ENCODE data around the gene CASQ1.

Gene CASQ1

GRCh38 chr1:160232911-160233310, 42.5 kb downstream of the CASQ1 start:
- DNase-seq: no peak

GRCh38 chr1:160236806-160237205, 46.4 kb downstream of the CASQ1 start:
- no peak for DNase-seq

DNA sequence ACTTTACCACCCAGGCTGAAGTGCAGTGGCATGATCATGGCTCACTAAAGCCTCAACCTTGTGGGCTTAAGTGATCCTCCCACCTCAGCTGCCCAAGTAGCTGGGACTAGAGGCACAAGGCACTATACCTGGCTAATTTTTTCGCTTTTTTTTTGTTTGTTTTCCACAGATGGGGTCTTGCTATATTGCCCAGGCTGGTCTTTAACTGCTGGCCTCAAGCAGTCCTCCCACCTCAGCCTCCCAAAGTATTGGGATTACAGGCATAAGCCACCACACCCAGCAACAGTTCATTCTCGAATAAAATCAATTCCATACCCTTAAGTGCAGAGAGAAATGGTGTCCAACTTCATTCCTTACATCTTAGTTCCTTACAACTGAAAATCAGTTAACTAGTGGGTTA, 47.2 kb downstream of the CASQ1 start:
- no peak for DNase-seq

- no peak for DNase-seq
Measured at GRCh38 chr1:160238408-160238807, 48.0 kb downstream of the CASQ1 start.

GRCh38 chr1:160239582-160240299, 49.4 kb downstream of the CASQ1 start:
- no peak for DNase-seq

GRCh38 chr1:160243767-160244166, 53.4 kb downstream of the CASQ1 start:
- no peak for DNase-seq

DNA sequence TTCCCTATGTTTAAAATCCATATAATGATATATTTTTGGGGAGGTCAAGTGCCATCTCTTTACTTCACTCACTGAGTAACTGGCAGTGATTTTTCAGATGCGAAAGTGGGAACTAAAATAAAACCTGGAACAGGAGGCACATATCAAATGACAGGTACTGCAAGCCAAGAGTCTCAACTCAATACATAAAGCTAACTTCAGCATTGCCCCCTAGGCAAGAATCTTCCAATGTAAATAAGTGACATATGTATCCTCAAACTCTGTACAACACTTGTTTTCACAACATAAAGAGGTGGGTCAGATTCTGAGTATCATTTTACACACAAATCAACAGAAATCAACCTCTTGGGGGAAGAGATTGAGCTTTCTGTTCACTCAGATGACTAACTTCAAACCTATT, 53.8 kb downstream of the CASQ1 start:
- no peak for DNase-seq

GRCh38 chr1:160245434-160245833, 55.1 kb downstream of the CASQ1 start:
- DNase-seq: no peak

- no peak for DNase-seq
Measured at GRCh38 chr1:160247053-160247452, 56.7 kb downstream of the CASQ1 start.

GRCh38 chr1:160251011-160251410, 60.6 kb downstream of the CASQ1 start:
- DNase-seq: no peak

Data from T1000 (cell line).